H1 (cell line): ENCODE results near the gene HOXD12. TPM values are rescaled to one million over a fixed set of nuclear protein-coding genes. Genes with fewer than 3 reads are reported as not detected.

Experiments
- BACH1 ChIP-seq: IDR thresholded peaks from 2 replicates; pipeline ENCODE4 v1.6.1; 2012; ENCODE audit warnings: low read length, improper control_type of control experiment
- BRCA1 ChIP-seq: IDR thresholded peaks from 2 replicates; pipeline ENCODE4 v1.6.1; 2012; ENCODE audit warnings: low read depth, low read length, improper control_type of control experiment
- CBX5 ChIP-seq: fragments of 300-800, 300-1000 bp; sonication (generic); IDR thresholded peaks from 2 replicates; pipeline ENCODE4 v1.7.1; 2016; ENCODE audit warnings: antibody characterized with exemption, low read length, low read depth
- CBX8 ChIP-seq: fragments of 300-800, 300-1000 bp; sonication (generic); IDR thresholded peaks from 2 replicates; pipeline ENCODE4 v1.7.1; 2016; ENCODE audit warnings: low read depth, low read length, borderline replicate concordance
- CHD1 ChIP-seq: IDR thresholded peaks from 2 replicates; pipeline ENCODE4 v1.6.1; 2012; ENCODE audit warnings: low read depth, low read length, improper control_type of control experiment
- CTBP2 ChIP-seq: IDR thresholded peaks from 2 replicates; pipeline ENCODE4 v1.7.0; 2011; ENCODE audit warnings: borderline replicate concordance, mild to moderate bottlenecking, moderate library complexity, mixed read lengths, low read length; ENCODE audit not compliant: insufficient read depth, insufficient read length
- EP300 ChIP-seq, 2 experiments: IDR thresholded peaks; 1 replicate in 1 of 2; 2 replicates in 1 of 2; pipeline ENCODE4 v1.6.1; 2011 to 2012; ENCODE audit warnings: low read depth in 2 of 2, low read length in 2 of 2, mild to moderate bottlenecking in 2 of 2, borderline replicate concordance in 1 of 2, inconsistent platforms in 1 of 2, moderate library complexity in 1 of 2
- GABPA ChIP-seq: IDR thresholded peaks from 2 replicates; pipeline ENCODE4 v1.6.1; 2011; ENCODE audit warnings: mild to moderate bottlenecking, low read length, moderate library complexity, borderline replicate concordance; ENCODE audit not compliant: insufficient read depth
- GTF2F1 ChIP-seq: IDR thresholded peaks from 2 replicates; pipeline ENCODE4 v1.6.1; 2012; ENCODE audit warnings: low read depth, low read length, improper control_type of control experiment, borderline replicate concordance
- PHF8 ChIP-seq: fragments of 200-600 bp; sonication (generic); conservative IDR thresholded peaks from 2 replicates; pipeline ENCODE4 v1.7.1; 2012; ENCODE audit warnings: low read depth, mild to moderate bottlenecking, inconsistent platforms, low read length, moderate library complexity
- RNF2 ChIP-seq: fragments of 200-900, 300-1000 bp; sonication (generic); IDR thresholded peaks from 2 replicates; pipeline ENCODE4 v1.7.1; 2016; ENCODE audit warnings: borderline replicate concordance, low read depth, mild to moderate bottlenecking, antibody characterized with exemption, low read length; ENCODE audit not compliant: poor library complexity, severe bottlenecking; ENCODE audit errors: missing control alignments
- RXRA ChIP-seq: IDR thresholded peaks from 2 replicates; pipeline ENCODE4 v1.6.1; 2011; ENCODE audit warnings: low read depth, mild to moderate bottlenecking, low read length, moderate library complexity; ENCODE audit not compliant: insufficient read depth
- SIN3A ChIP-seq, 2 experiments: IDR thresholded peaks in 1 of 2; conservative IDR thresholded peaks in 1 of 2; 2 replicates each; pipeline ENCODE4 v1.6.1; 2011 to 2012; ENCODE audit warnings: low read length in 2 of 2, improper control_type of control experiment in 1 of 2, low read depth in 1 of 2, mild to moderate bottlenecking in 1 of 2
- SIRT6 ChIP-seq: IDR thresholded peaks from one replicate; pipeline ENCODE4 v1.7.1; 2012; ENCODE audit warnings: low read length, inconsistent platforms
- SIX5 ChIP-seq: IDR thresholded peaks from 2 replicates; pipeline ENCODE4 v1.6.1; 2011; ENCODE audit warnings: mild to moderate bottlenecking, low read depth, low read length
- SP1 ChIP-seq: IDR thresholded peaks from 2 replicates; pipeline ENCODE4 v1.6.1; 2011; ENCODE audit warnings: low read depth, low read length
- SP4 ChIP-seq: IDR thresholded peaks from 2 replicates; pipeline ENCODE4 v1.6.1; 2012; ENCODE audit warnings: low read length, inconsistent platforms
- TAF1 ChIP-seq: IDR thresholded peaks from 2 replicates; pipeline ENCODE4 v1.6.1; 2011; ENCODE audit warnings: mild to moderate bottlenecking, low read depth, low read length
- TAF7 ChIP-seq: optimal IDR thresholded peaks from 2 replicates; pipeline ENCODE3; 2011; ENCODE audit warnings: low read depth, mild to moderate bottlenecking, inconsistent platforms, low read length, moderate library complexity, borderline replicate concordance
- TBP ChIP-seq: IDR thresholded peaks from 2 replicates; pipeline ENCODE4 v1.6.1; 2011; ENCODE audit warnings: low read depth, low read length, improper control_type of control experiment
- TCF12 ChIP-seq: IDR thresholded peaks from 2 replicates; pipeline ENCODE4 v1.6.1; 2011; ENCODE audit warnings: low read depth, mild to moderate bottlenecking, low read length
- TEAD4 ChIP-seq: IDR thresholded peaks from 2 replicates; pipeline ENCODE4 v1.6.1; 2012; ENCODE audit warnings: low read depth, low read length, inconsistent platforms, mixed read lengths
- YY1 ChIP-seq: IDR thresholded peaks from 2 replicates; pipeline ENCODE4 v1.6.1; 2011; ENCODE audit warnings: low read depth, mild to moderate bottlenecking, low read length
- polyA plus RNA-seq, 7 experiments: library from polyadenylated mRNA; depleted of rRNA in 3 of 7; stranded (reverse) in 5 of 7; unstranded in 2 of 7; fragments of >200 nt in 5 of 7; fragments of 200-250 nt in 2 of 7; gene quantifications; 1 replicate in 5 of 7; 2 replicates in 1 of 7; 4 replicates in 1 of 7; pipeline versions ENCODE4 v1.2.1 to v1.2.3, GENCODE V29; 2011 to 2013; ENCODE audit warnings: missing spikeins in 2 of 7, mixed read lengths in 2 of 7
- total RNA-seq: library from RNA; stranded (reverse); fragmentation: NEBNext Ultra II Directional; extraction: Animal tissue kit (Norgen Biotek cat#: 25700); gene quantifications from 2 replicates; pipeline ENCODE4 v1.2.1, GENCODE V29; 2021
- TF ChIP-seq, protein P1 (sequence below): IDR thresholded peaks from 2 replicates; pipeline ENCODE4 v1.6.1; 2011; ENCODE audit warnings: low read length, improper control_type of control experiment

HOXD12 gene
- total and polyA plus RNA-seq, 2 of the 8 experiments (the other 6 are each of a cell fraction or from before 2014, with no cell fraction given): not detected

DNA sequence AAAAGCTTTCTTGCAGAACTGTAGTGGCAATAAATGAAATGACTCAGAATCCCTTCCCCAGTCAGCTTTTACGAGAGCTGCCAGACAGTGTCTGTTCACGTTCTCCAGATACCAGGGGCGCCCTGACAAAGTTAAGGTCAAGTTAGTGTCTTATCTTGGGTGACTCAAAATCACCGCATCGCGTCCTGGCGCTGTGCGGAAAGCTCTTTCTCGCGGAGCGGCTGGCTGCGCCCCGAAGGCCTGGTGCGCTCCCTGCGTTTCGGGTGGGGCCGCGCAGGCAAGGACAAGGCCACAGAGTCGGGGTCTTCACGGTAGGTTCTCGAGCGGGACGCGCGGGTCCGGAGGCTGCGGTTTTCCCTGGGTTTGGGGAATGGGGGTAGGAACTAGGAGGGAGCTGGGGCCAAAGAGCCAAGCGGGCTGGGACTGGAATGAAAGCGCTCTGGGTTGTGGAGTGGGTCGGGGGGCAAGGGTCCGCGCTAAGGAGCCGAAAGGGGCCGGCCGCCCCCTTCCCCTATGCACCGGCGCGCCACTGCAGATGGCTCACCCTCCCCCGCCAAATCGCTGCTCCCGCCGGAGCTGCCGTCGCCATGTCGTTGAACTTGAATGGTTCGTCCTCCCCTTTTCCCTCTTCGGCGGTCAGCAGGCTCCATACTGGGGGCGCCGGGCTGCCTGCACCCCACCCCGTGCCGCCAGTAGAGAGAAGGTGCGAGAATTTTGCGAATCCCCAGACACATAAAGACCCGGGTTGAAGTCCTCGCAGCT is 4.9 kb downstream of the HOXD12 start (continued):
- TF ChIP-seq SIRT6 (no peak), YY1 (no peak), GTF2F1 (no peak), SP1 (0 out of 2 replicates have a peak, but pooled peaks have one; percentile 4), CTBP2 (peak; percentile 18), TAF1 (no peak), TAF7 (no peak), BACH1 (no peak), PHF8 (no peak), EP300 (IDR thresholded peaks at IDR 0.05; ENCODE audit: borderline replicate concordance in 1 of 2, low read depth in 2 of 2, low read length in 2 of 2) (no peak), TCF12 (no peak), RNF2 (peak; percentile 96), TBP (no peak), CHD1 (no peak), SIX5 (no peak), SP4 (no peak), SIN3A (conservative IDR thresholded peaks at IDR 0.05 in 1 of 2, IDR thresholded peaks at IDR 0.05 in 1 of 2; ENCODE audit: low read depth in 1 of 2, low read length in 2 of 2) (no peak), CBX5 (no peak), RXRA (no peak), GABPA (no peak), CBX8 (peak; percentile 95; the same call in 1 of the 2 replicates), BRCA1 (no peak), TEAD4 (no peak)
- TF ChIP-seq, protein P1, sequence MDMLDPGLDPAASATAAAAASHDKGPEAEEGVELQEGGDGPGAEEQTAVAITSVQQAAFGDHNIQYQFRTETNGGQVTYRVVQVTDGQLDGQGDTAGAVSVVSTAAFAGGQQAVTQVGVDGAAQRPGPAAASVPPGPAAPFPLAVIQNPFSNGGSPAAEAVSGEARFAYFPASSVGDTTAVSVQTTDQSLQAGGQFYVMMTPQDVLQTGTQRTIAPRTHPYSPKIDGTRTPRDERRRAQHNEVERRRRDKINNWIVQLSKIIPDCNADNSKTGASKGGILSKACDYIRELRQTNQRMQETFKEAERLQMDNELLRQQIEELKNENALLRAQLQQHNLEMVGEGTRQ: no peak
